Fibroblast of gingiva (primary cell): ENCODE measurements around the gene BTBD2.
A peak's percentile ranks its signal among the peaks of the same experiment; 100 is the strongest.

ENCODE experiments used
- DNase-seq: peaks from one replicate; pipeline ENCODE4 v3.0.0-alpha.2; 2011; ENCODE audit warnings: low read depth

The BTBD2 gene

DNA sequence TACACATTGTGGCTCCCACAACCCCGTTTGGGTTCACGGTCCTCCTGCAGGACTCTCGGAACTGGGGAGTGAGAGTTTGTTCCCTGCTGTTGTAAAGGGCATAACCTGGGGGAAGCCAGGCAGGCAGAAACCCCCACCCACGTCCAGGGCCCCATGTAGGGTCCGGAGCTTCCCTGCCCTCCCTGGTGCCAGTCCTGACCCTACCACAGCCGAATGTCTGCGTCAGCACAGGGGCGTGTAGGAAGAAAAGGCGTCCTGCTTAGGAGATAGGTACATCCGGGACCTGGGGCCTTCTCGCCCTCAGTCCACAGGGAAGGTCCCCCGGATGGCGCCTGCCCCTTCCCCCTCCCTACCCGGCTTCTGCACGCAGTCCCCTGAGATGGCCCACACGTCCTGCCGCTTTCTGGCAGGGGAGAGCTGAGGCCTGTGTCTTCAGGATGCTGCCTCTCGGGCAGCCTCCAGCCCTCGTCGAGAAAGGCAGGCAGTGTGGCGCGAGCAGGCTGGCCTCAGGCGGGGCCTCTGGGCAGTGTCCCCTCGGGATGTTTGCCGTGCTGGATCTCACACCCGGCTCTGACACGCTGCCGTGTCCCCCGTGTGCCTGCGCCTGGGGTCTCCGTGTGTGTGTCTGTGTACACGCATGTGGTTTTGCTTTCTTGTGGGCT is 55.5 kb downstream of the BTBD2 start:
- no peak for DNase-seq

DNA sequence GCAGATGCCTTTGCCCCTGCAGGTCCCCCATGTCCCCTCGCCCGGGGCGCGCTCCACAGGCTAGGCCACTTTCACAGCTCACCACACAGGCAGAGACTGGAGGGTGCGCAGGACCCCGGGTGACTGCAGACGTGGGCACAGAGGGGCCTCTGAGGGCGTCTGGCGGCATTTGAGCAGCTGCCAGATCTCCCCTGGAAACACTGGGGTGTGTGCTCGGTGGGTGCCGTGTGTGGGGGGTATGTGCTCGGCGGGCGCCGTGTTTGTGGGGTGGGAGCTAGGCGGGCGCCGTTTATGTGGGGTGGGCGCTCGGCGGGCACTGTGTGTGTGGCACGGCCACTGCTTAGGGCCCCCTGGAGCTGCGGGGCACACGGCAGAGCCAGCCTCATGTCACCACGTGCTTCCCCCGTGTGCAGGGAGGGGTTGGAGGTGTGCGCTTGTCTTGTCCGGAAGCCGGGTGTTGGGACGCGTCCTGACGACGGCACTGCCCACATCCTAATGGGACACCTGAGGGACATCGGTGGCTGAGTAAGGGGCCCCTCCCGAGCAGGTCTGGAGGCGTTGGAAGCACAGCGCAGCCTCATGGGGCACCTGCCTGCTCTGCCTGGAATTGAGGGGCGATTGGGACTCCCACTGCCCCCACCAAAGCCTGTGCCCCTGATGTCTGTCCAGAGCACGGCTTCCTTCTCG is 57.8 kb downstream of the BTBD2 start:
- DNase-seq = no peak

DNA sequence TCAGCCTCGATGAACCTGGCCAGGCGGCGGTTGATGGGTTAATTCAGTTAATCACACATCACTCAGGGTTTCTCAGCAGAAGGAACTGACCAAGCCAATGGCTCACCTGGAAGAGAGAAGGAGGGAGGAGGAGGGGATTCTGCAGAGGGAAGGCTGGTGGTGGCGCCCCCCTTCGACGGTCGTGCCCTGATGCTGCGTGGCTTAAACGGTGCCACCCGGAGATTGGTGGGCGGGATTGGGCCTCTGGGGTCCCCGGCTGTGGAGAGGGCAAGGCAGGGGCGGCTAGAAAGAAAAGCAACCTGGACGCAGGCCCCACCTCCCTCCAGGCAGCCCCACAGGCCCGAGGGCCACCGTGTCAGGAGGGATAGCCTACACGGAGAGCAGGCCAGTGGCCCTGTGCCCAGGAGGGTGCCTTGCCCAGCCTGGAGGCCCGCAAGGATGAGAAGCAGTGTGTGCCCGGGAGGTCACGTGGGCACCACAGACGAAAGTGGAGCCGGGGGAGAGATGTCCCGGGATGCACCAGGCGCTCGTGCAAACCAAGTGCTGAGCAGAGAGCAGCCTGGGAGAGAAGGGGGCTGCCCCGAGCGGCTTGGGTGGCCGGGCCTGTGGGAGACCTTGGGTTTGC is 58.5 kb downstream of the BTBD2 start:
- no peak for DNase-seq

GRCh38 chr19:1956122-1956494 is 59.4 kb downstream of the BTBD2 start:
- no peak for DNase-seq

- no peak for DNase-seq
Observed at GRCh38 chr19:1955171-1956121, 60.1 kb downstream of the BTBD2 start.

DNA sequence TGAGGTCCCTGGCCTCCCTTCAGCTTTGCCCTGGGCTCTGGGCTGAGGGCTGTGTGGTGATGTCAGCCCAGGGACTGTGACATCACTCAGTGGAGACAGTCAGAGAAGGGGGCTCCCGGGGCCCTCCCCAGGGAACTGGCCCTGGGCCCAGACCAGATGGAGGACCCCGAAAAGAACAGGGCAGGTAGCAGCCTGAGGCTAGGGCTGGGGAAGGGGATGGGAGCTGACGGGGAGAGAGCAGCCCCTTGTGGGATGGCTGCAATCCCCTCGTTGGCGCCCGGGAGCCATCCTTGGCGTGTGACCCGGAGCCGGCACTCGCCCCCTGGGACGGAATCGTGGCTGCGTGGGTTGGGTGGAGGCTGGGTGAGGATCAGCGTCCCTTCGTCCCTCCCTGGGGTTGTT is 61.0 kb downstream of the BTBD2 start:
- DNase-seq = no peak

DNA sequence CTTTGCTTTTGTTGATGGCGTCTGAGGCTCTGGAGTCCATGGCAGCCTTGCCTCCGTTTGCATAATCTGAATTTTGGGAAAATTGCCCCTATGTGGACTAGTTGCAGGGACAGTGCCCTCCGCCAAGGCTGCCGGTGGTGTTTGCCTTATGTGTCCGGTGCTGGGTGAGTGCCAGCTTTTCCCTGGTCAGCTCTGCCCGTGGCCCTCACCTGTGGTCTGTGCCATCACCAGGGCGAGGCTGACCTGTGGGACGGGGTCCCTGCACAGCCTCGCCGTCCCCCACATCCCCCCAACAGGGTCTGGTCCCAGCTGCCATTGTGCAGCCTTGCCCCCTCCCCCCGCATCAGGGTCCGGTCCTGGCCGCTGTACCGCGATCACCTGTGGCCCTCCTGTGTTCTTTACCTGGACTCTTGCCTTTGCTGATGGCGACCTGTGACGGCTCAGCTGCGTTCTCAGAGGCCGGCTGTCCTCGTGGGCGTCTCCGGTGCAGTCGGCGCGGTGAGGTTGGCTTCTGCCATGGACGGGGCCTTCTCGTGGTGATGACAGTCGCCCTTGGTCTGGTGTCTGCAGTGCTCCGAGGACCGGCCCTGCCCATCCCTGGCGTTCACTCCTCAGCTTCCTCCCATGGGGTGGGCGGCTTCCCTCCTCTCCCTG is 61.9 kb downstream of the BTBD2 start:
- no peak for DNase-seq

- DNase-seq = no peak
Observed at GRCh38 chr19:1953037-1953436, 62.5 kb downstream of the BTBD2 start.

- no peak for DNase-seq
Observed at GRCh38 chr19:1952635-1953034, 62.9 kb downstream of the BTBD2 start.

DNA sequence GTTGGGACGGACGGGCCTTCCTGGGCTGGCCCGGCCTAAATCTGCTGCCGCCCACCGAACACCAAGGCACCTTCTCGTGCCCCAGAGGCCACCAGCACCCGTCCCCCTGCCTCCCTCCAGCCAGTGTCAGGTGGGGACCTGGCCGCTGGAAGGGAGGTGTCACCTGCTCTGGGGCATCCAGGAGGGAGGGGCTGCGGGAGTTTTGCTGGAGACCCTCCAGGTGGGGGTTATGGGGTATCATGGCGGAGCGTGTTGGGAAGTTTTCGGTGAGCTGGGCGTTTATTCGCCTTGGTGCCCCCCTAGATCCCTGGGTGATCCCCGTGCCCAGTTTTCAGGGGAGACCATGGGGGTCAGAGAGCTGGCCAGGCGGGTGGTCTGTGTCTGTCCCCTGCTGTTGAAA is 64.9 kb downstream of the BTBD2 start:
- no peak for DNase-seq

- DNase-seq = no peak
Observed at GRCh38 chr19:1949304-1950101, 66.0 kb downstream of the BTBD2 start.

DNA sequence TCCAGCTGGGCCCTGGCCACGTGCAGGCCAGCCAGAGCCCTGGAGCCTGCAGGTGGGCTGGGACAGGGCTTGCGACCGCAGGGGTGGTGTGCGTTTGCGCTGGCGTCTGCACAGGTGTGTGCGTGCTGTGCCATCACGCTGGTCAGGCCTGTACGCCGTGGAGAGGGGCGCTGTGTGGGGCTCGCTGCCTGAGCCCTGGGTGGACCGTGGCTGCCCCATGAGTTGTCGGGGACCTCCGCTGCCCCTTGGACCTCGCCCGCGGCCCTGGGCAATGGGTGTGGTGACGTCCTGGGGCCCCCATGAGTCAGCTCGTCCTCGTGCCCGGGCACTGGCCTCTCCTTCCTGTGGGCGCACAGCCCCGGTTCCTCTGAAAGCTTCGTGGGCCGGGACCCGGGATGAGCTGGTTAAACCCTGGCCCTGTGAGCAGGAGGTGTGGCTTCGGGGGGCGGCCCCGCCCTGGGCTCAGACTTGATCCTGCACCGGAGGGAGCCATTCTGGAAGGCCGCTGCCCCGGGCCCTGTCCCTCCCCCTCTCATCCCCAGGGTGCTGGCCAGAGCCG is 67.8 kb downstream of the BTBD2 start:
- DNase-seq = no peak

DNA sequence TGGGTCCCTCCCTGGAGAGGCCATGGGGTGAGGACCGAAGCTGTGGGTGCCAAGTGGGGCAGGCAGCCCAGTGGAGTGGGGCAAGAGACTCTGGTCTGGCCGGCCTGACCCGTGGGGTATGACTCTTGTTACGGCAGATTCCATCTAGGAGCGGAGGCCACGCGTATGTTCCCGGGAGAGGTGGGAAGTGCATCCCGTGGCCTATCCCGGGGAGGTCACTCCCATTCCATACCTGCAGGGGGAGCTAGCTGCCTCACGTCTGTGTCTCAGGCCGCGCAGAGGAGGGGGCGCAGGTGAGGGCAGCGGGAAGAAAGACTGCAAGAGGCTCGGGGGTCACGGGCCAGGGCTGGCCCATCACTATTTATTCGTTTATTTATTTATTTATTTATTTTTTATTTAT is 69.6 kb downstream of the BTBD2 start:
- no peak for DNase-seq

DNA sequence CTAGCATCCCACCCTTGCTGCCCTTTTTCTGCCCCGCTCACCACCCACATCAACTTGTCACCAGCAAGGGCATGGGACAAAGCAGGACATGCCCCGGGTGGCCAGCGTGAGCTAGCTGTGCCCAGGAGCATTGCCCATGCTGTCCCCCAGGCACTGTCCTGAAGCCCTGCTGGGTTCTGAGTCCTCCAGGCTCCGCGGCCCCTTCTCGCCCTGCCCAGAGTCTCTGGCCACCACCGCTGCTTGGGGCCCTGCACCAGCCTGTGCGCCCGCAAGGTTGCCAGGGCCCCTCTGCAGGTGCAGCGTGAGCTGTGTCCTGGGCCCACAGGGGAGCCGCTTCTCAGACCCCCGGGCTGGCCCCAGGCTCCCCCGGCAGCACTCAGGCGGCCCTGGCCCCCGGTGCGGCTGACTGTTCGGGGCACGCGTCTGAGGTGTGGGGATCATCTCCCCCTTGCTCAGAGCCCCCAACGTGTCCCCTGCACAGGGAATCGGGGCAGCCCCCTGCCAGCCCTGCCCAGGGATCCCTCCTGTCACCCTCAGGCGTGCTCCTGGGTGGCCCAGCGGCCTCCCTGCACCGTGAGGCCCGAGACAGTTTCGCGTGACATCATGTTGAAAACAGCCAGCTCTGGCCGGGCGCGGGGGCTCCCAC is 70.5 kb downstream of the BTBD2 start:
- no peak for DNase-seq

DNA sequence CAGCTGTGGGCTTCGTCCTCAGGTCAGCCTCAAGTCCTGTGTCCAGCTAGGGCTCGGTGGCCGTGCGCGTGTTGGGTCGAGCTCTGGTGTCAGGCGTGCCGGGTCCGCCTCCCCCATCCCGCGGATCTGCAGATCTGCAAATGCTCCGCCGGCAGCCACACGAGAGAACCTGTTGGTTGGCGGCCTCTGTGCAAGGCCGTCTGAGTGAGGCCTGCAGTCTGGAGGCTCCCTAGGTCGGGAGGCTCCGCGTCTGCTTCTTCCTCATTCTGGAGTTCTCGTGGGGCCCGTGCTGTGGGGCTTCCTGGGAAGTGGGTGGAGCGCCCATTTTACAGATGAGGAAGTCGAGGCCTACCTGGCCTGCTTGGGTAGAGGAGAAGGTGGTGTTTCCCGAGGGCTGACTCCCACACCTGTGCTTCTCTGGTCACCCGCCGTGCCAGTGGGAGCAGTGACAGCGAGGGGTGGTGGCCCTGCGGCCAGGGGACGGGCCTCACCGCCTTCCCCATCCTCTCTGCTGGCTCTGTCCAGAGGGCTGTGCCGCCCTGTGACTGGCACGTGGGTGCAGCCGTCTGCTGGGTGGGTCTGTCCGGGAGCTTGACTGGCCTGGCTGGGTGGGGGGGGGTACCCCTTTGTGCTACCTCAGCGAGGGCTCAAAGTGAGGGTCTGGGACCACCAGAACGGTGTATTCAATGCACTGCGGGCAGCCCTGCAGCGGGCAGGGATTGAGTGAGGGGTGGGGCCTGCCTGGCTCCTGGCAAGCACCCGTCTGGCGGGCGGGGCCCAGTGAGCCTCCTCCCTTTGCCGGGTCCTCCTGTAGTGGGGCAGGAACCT is 71.2 kb downstream of the BTBD2 start:
- no peak for DNase-seq

GRCh38 chr19:1943661-1944087 is 71.8 kb downstream of the BTBD2 start:
- no peak for DNase-seq

DNA sequence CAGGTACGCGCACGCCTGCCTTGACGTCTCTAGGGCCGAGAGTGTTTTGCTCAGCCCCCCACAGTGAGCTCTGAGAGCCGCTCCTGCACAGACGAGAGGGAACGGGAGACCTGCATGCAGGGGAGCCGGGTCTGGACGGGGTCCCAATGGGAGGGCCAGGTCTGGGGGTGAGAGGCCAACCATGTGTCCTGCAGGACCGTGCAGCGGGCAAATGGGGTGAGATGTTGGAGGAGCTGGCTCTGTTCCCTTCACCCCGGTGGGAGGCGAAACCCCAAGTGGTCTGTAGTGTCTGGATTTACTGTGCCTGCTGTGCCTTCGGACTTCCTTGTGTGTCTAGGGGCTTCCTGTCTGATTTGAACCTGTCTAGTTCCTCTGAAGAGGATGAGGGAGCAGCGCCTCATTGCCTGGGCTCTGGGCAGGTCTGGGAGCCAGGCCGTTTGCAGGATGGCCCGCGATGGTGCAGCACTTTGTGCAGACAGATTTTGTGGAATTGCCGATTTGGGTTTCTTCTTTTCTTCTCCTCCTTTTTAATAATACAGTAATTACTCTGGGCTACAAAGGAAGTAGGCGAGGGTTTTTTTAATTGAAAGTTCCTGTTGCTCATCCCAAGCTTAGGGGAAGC is 72.5 kb downstream of the BTBD2 start:
- DNase-seq = no peak

- peak; percentile 60 for DNase-seq
Observed at GRCh38 chr19:1942078-1942933, 73.2 kb downstream of the BTBD2 start.
